ENCODE results near the gene ZACN.

Gene ZACN

DNA sequence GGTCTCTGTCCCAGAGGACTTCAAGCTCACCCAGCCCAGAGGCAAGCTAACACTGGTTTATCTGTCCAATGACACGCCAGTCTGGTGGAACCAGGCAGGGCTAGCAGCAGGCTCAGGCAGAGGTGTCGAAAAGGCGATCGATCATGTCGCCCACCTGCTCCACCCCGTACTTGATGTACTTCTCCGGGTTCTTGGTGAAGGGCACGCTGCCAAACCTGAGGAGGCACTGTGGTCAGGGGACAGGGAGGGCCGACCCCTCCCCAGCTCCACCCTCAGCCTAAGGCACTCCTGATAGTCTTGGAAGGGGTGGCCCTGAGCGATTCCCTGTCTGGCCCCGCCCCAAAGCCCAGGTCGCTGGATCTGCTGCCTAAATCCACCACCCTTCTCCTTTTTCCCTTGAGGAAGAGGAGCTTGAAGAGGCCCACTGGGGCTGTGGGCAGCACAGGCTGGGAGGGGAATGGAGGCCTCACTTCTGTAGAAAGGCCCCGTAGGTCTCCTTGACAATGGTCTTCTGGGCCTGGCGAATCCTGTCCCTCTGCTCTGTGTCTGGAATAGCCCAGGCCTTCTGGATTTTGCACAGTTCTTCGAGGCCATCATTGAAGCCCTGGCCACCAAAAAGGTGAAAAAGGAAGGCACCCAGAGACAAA is 4.7 kb downstream of the ZACN start:
- no peak for DNase-seq

DNA sequence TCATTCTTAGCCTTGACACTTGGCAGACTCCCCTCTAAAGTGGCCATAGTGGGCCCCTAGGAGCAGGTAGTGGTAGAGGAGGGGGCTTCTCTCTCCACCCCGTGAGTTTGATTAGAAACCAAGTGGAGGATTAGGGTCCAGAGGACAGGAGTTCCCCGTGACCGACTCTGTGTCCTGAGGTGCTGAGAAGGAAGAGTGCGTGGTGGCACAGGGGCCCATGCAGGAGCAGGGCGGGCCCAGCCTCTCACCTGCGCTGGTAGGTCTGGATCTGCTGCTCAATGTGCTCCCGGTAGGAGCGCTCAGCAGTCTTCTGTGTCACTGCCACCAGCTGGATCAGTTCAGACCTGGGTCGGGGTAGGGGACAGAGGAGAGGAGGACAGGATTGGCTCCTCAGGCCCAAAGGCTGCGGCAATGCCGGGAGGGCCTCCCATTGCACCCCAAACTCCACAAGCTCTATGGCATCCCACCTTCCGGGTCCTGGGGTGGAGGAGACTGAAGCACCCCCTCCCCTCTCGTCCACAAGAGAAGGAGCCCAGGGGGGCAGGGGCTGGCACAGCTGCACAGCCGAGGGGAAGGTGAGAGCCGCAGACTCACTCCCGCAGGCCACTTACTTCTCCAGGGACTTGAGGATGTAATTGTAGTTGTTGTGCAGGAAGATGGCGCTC is 6.2 kb downstream of the ZACN start:
- no peak for DNase-seq

- no peak for DNase-seq
These were observed 6.9 kb downstream of the ZACN start for GRCh38 chr17:76085731-76086366.

DNA sequence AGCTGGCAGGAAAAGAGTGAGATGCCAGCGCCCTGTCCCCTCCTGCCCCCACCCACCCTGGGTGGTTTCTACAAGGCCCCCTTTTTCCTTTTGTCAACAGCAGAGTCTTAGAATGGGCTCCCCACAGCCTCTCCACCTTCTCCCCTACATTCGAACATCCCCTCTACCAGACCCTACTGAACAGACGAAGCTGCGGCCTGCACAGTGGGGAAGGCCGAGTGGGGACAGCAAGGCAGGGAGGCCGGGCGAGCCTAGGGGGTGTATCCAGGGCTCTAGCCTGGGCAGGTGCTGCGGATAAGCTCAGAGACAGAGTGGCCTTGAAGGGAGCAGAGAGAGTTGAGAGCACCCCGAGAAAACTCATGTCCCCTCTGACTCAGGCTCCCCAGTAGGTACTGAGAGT is 7.4 kb downstream of the ZACN start:
- no peak for DNase-seq

DNA sequence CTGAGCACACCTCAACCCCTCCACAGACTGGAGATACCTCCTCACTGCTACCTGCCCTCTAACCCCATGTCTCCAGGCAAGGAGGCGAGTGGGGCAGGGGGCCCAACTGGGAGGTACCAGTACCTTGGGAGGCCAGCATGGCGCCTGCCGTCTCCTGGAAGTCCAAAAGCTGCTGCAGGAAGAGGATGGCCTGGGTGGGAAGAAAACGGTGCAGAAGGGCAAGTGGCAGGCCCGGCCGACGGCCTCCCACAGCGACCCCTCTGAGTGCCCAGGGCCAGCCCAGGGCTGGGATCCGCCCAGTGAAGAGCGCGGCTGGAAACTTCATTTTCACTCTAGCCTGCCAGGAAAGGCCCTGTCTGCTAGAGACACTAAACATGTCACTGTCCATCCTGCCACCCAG is 8.5 kb downstream of the ZACN start:
- DNase-seq = no peak

DNA sequence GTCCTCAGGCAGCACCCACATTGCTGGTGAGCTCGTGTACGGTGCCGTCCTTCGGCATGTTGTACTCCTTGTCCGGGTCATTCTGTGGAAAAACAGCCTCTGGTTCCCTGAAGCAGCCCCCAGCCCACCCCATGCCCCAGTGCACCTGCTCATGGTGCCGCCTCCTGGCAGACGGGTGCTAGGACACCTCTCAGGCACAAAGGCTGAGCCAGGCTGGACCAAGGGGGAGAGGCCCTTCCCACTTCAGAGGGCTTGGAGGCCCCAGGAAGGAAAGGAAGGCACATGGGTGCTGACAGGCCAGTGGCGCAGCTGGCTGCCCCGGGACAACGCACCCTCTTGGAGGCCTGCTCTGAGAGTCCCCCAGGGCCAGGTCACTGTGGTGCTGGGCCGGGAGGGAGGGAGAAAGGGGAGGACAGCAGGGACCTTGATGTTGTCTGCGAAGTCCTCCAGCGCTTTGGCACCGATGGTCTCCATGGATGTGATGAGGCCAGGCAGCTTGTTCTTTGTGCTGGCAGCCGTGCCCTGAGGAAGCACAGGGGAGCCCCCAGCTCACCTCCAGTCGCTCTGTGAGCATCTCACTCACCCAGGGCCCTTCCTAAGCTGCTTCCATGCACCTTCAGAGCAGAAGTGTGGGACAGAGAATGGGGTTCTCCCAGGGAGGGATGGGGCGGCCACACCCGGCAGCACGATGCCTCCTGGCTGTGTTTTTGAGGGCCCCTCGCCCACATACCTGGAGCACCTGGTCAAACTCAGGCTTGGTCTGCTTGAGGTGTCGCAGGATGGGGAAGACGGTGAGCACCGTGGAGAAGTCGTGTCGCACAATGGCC is 9.3 kb downstream of the ZACN start:
- DNase-seq = no peak

GRCh38 chr17:76088868-76089576 is 10.0 kb downstream of the ZACN start:
- no peak for DNase-seq

GRCh38 chr17:76089680-76090516 is 10.9 kb downstream of the ZACN start:
- DNase-seq = no peak

DNA sequence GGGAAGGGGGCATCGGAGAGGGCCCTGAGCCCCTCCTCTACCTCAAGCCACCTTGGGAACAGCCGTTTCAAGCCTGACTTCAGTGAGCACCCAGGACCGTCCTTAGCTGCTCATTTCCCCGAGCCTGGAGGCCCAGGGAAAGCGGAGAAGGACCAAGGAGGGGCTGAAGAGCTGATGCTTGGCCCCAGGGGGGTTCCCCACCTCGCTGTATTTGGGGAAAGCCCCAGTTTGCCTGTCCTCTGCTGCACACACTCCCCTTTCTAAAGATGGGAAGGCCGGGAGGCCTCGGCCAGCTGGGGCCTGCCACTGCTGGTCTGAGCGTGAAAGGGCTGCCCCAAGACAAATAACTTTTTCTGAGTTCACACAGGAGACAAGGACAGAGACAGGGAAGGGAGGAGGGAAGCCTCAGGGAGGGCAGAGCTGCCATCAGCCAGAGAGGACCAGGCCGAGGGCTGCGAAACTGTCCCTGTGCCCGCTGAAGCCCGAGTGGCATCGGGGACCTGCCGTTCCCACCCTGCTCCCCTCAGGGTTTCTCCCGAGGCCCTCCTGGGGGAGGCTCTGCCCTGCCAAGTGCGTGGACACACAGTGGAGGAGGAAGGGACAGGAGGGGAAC is 11.6 kb downstream of the ZACN start:
- no peak for DNase-seq

- DNase-seq = no peak
These were observed 12.7 kb downstream of the ZACN start for GRCh38 chr17:76091526-76092286.

DNA sequence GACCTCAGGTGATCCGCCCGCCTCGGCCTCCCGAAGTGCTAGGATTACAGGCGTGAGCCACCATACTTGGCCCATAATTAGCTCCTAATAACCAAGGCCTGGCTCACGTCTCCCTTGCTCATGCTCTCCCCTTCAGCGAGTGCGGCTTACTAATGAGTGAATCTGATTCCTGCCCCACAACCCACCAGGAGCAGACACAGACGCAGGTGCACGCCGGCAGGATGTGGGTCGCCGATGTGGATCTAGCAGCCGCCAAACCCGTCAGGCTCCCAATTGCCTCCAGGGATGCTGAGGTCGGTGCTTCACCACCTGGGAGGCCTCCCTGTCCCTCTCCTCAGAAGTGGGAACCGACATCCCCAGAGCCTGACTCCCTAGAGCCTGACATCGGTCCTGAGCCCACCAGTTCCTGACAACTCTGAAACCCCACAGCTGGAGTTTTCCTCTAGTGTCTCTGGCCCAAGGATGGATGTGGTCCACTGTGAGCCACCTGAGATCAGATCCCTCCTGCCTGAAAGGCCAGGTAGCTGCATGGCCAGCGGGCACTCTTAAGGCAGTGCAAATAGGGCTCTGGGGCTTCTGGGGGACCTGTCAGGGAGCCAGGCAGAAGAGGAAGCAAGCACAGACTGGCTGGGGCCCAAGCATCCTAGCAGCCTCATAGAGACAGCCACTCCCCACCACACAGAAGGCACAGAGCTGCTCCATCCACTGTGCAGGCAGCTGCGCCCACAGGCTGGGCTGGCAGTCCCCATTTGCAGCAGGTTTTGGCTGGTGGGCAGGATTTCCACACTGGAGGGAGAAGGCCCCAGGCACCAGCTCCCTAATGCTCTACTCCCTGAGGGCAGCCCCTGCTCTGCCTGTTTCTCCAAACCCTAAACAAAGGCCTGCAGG is 13.8 kb downstream of the ZACN start:
- DNase-seq = no peak

DNA sequence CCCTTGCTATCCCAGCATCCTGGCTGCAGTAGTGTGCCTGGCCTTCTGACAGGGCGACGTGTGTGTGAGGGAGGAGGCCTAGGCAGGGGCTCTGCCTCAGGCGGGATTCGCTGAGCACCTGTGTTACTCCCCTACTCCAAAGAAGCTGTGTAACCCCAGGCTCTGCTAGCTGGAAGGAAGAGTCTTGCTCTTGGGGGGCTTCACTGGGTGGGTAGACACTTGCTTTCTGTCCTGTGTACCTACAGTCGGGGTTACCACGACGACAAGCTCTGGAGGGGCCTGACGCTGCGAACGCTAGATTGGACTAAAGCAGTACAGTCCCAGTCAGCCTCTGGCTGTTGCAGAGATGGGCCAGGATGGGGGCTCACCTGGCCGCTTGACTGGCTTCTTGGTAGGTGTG is 15.1 kb downstream of the ZACN start:
- no peak for DNase-seq

GRCh38 chr17:76095943-76096342 is 17.0 kb downstream of the ZACN start:
- no peak for DNase-seq

DNA sequence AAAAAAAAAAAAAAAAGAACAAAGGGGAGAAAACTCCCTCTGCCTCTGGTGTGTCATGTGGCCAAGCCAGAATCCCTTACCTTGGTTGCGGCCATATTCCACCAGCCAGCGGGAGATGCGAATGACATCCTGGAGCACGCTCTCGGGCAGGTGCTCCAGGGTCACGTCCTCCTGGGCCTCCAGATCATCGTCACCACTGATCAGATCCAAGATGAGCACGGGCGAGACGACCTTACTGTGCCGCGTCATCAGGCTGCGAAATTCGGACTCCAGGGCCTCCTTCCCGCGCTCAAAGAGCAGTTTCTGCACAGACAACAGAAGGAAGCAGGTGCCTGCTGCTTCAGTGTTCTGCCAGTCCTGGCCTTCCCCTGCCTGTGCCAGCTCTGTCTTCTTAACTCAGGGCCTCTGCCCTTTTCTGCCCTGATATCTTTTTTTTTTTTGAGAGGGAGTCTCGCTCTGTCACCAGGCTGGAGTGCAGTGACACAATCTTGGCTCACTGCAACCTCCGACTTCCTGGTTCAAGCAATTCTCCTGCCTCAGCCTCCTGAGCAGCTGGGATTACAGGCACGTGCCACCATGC is 18.8 kb downstream of the ZACN start:
- no peak for DNase-seq

DNA sequence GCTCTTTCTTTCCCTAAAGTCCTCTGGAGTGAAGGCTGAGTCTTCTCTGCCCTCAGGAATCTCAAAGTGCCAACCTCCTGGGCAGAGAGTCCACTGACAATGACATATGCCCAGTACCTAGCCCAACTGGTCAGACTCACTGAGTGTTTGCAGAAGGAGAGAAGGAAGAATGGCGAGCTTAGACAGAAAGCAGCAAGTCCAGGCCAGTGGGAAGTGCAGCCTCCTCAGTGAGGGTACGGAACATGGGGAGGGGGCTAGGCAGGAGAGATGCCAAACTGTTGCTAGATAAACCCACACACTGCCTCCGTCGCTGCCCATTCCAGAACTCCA is 23.9 kb downstream of the ZACN start:
- DNase-seq = no peak

- peak; percentile 91 for DNase-seq
These were observed 24.5 kb downstream of the ZACN start, which contains the start of gene EXOC7 for GRCh38 chr17:76103274-76104139. TSS of gene EXOC7 (minus strand) at chr17:76103787. CDS start at chr17:76103692, 95 bp downstream.

DNA sequence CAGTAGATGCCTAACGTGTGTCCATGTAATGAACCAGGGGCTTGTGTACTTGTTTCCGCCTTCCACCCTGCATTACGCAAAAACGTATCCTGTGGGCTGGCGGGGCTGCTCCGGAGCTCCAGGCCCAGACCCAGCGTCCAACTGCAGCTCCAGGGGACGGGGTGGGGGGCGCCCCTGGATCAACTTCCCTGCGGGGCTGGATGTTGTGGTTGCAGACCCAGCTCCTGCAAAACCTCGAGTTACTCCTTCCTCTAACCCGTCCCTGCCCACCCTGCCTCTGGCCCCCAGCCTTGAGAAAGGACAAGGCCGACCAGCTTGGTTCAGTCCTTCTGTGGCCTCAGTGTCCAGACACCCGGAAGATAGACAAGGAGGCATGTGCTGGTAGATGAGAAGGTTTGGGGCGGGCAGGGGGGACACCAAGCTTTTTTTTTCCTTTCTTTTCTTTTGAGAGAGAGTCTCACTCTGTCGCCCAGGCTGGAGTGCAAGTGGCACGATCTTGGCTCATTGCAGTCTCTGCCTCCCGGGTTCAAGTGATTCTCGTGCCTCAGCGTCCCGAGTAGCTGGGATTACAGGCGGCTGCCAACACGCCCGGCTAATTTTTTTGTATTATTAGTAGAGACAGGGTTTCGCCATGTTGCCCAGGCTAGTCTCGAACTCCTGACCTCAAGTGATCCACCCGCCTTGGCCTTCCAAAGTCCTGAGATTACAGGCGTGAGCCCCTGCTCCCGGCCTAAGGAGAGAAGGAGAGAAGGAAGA is 25.3 kb downstream of the ZACN start:
- no peak for DNase-seq

GRCh38 chr17:76104896-76105231 is 25.9 kb downstream of the ZACN start:
- DNase-seq = no peak
